Nephron (organoid): ENCODE results near the gene NOC4L.

Source experiments
- H3K27ac Mint-ChIP-seq, 3 experiments: 2 replicates each; pipeline ENCODE4 v1.8.0; 2020; ENCODE audit warnings: mixed read lengths in 3 of 3, mild to moderate bottlenecking in 2 of 3, moderate library complexity in 1 of 3
- H3K27me3 Mint-ChIP-seq: 2 replicates; pipeline ENCODE4 v1.8.0; 2021; ENCODE audit warnings: low read depth, mild to moderate bottlenecking, moderate library complexity, mixed read lengths
- H3K36me3 Mint-ChIP-seq: 2 replicates; pipeline ENCODE4 v1.8.0; 2020; ENCODE audit warnings: low read depth, mixed read lengths
- H3K4me1 Mint-ChIP-seq: 2 replicates; pipeline ENCODE4 v1.8.0; 2020; ENCODE audit warnings: mixed read lengths
- H3K4me3 Mint-ChIP-seq, 3 experiments: 2 replicates each; pipeline ENCODE4 v1.8.0; 2020; ENCODE audit warnings: mild to moderate bottlenecking in 3 of 3, mixed read lengths in 3 of 3, moderate library complexity in 2 of 3
- H3K9me3 Mint-ChIP-seq: 2 replicates; pipeline ENCODE4 v1.8.0; 2020; ENCODE audit warnings: mixed read lengths
- CTCF ChIP-seq, 3 experiments: fragments of 200-600 bp; sonication (generic); IDR thresholded peaks; one replicate each; pipeline ENCODE4 v1.5.0; 2021; ENCODE audit warnings: antibody characterized with exemption in 3 of 3; ENCODE audit not compliant: unreplicated experiment in 3 of 3

Gene NOC4L

GRCh38 chr12:132155771-132156572 lies 11.7 kb downstream of the NOC4L start:
- no peak for TF ChIP-seq CTCF (IDR thresholded peaks at IDR 0.05; ENCODE audit: unreplicated experiment in 3 of 3)
- no peak overlapping the region for H3K27ac Mint-ChIP-seq
- no peak overlapping the region for H3K4me3 Mint-ChIP-seq
- no peaks in the 10 kb centered on the region for H3K36me3 Mint-ChIP-seq
- no peaks in the 10 kb centered on the region for H3K9me3 Mint-ChIP-seq
- H3K27me3 Mint-ChIP-seq = no peaks in the 10 kb centered on the region
- no peaks in the 10 kb centered on the region for H3K4me1 Mint-ChIP-seq

- peaks cover under 1% of the 10 kb centered on the region for H3K27me3 Mint-ChIP-seq
- H3K27ac Mint-ChIP-seq = no peak overlapping the region
- H3K4me3 Mint-ChIP-seq = no peak overlapping the region
- no peaks in the 10 kb centered on the region for H3K4me1 Mint-ChIP-seq
- no peaks in the 10 kb centered on the region for H3K9me3 Mint-ChIP-seq
- no peaks in the 10 kb centered on the region for H3K36me3 Mint-ChIP-seq
- no peak for TF ChIP-seq CTCF (IDR thresholded peaks at IDR 0.05; ENCODE audit: unreplicated experiment in 3 of 3)
Measured at GRCh38 chr12:132156573-132157325, 12.5 kb downstream of the NOC4L start.

DNA sequence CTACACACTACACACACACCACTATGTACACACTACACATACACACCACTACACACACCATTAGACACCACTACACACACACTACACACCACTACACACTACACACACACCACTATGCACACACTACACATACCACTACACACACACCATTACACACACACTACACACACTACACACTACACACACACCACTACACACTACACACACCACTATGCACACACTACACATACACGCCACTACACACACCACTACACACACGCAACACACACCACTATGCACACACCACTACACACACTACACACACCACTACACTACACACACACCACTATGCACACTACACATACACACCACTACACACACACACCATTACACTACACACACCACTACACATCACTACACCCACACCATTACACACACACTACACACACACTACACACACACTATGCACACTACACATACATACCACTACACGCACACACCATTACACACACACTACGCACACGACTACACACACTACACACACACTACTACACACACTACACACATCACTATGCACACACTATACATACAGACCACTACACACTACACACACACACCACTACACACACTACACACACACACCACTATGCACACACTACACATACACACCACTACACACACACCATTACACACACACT lies 13.6 kb downstream of the NOC4L start:
- Mint-ChIP-seq H3K9me3 (no peaks in the 10 kb centered on the region), H3K4me1 (no peaks in the 10 kb centered on the region)

GRCh38 chr12:132158677-132159554 lies 14.7 kb downstream of the NOC4L start:
- H3K27me3 Mint-ChIP-seq = peaks cover 8% of the 10 kb centered on the region
- no peak overlapping the region for H3K4me3 Mint-ChIP-seq
- H3K36me3 Mint-ChIP-seq = no peaks in the 10 kb centered on the region
- no peaks in the 10 kb centered on the region for H3K4me1 Mint-ChIP-seq
- no peak for TF ChIP-seq CTCF (IDR thresholded peaks at IDR 0.05; ENCODE audit: unreplicated experiment in 3 of 3)
- no peaks in the 10 kb centered on the region for H3K9me3 Mint-ChIP-seq
- H3K27ac Mint-ChIP-seq = no peak overlapping the region

More for the DNA sequence above, 13.6 kb downstream of the NOC4L start:
- H3K4me3 Mint-ChIP-seq = no peak overlapping the region
- H3K36me3 Mint-ChIP-seq = no peaks in the 10 kb centered on the region
- no peak overlapping the region for H3K27ac Mint-ChIP-seq
- TF ChIP-seq CTCF (IDR thresholded peaks at IDR 0.05; ENCODE audit: unreplicated experiment in 3 of 3) = no peak
- peaks cover 8% of the 10 kb centered on the region for H3K27me3 Mint-ChIP-seq

- no peak for TF ChIP-seq CTCF (IDR thresholded peaks at IDR 0.05; ENCODE audit: unreplicated experiment in 3 of 3)
- H3K9me3 Mint-ChIP-seq = no peaks in the 10 kb centered on the region
- H3K27me3 Mint-ChIP-seq = peaks cover 15% of the 10 kb centered on the region
- H3K36me3 Mint-ChIP-seq = no peaks in the 10 kb centered on the region
- H3K4me3 Mint-ChIP-seq = no peak overlapping the region
- no peak overlapping the region for H3K27ac Mint-ChIP-seq
- H3K4me1 Mint-ChIP-seq = no peaks in the 10 kb centered on the region
Measured at GRCh38 chr12:132159555-132160003, 15.3 kb downstream of the NOC4L start.
